Neural progenitor cell (in vitro differentiated cells): ENCODE data around the gene PRRT2. TPM values are rescaled to one million over a fixed set of nuclear protein-coding genes. Genes with fewer than 3 reads are reported as not detected.
"Not testable (repeated sequence)": the region's sequence is repeated elsewhere in the genome, so short reads cannot be mapped to it uniquely, and the experiment has no call there.

Experiments
- DNase-seq: peaks from one replicate; pipeline ENCODE4 v3.0.0-alpha.2; 2016; ENCODE audit warnings: low spot score
- H2AFZ ChIP-seq: fragments of 200-600 bp; sonication (generic); replicated peaks from 2 replicates; pipeline ENCODE4 v1.6.1; 2016; ENCODE audit warnings: antibody characterized with exemption
- H3F3A ChIP-seq: fragments of 200-600 bp; sonication (generic); 2 replicates; pipeline ENCODE4 v1.6.1; 2016; ENCODE audit warnings: antibody characterized with exemption, low read depth
- H3K27ac ChIP-seq: fragments of 200-600 bp; sonication (generic); 2 replicates; pipeline ENCODE4 v1.5.1; 2016; ENCODE audit warnings: mild to moderate bottlenecking
- H3K27me3 ChIP-seq: fragments of 200-600 bp; sonication (generic); 2 replicates; pipeline ENCODE4 v1.6.1; 2016; ENCODE audit warnings: mild to moderate bottlenecking, moderate library complexity
- H3K36me3 ChIP-seq: fragments of 200-600 bp; sonication (generic); 2 replicates; pipeline ENCODE4 v1.5.1; 2016
- H3K4me1 ChIP-seq: fragments of 200-600 bp; sonication (generic); 2 replicates; pipeline ENCODE4 v1.6.1; 2016; ENCODE audit warnings: mixed run types
- H3K4me2 ChIP-seq: fragments of 200-600 bp; sonication (generic); 2 replicates; pipeline ENCODE4 v1.6.1; 2016
- H3K4me3 ChIP-seq: fragments of 200-600 bp; sonication (generic); 2 replicates; pipeline ENCODE4 v1.5.1; 2016
- H3K79me2 ChIP-seq: fragments of 200-600 bp; sonication (generic); 2 replicates; pipeline ENCODE4 v1.6.1; 2016; ENCODE audit warnings: low read depth
- H3K9ac ChIP-seq: fragments of 200-600 bp; sonication (generic); 2 replicates; pipeline ENCODE4 v1.6.1; 2016
- H3K9me3 ChIP-seq: fragments of 200-600 bp; sonication (generic); 2 replicates; pipeline ENCODE4 v1.5.1; 2016; ENCODE audit warnings: low read depth
- H4K20me1 ChIP-seq: fragments of 200-600 bp; sonication (generic); 2 replicates; pipeline ENCODE4 v1.6.1; 2016; ENCODE audit warnings: low read depth
- H3K27ac Mint-ChIP-seq: 3 replicates; pipeline ENCODE4 v1.8.0; 2021; ENCODE audit warnings: mixed read lengths
- H3K27me3 Mint-ChIP-seq: 2 replicates; pipeline ENCODE4 v1.8.0; 2022; ENCODE audit warnings: low read depth, mild to moderate bottlenecking, inconsistent platforms, moderate library complexity, mixed read lengths; ENCODE audit not compliant: insufficient read depth
- H3K36me3 Mint-ChIP-seq: 3 replicates; pipeline ENCODE4 v1.8.0; 2021; ENCODE audit warnings: mixed read lengths
- H3K4me1 Mint-ChIP-seq: 3 replicates; pipeline ENCODE4 v1.8.0; 2021; ENCODE audit warnings: mixed read lengths
- H3K4me3 Mint-ChIP-seq: 3 replicates; pipeline ENCODE4 v1.8.0; 2021; ENCODE audit warnings: mild to moderate bottlenecking, moderate library complexity, mixed read lengths
- H3K9me3 Mint-ChIP-seq: 3 replicates; pipeline ENCODE4 v1.8.0; 2020; ENCODE audit warnings: mixed read lengths
- EZH2 ChIP-seq: fragments of 200-600 bp; sonication (generic); IDR thresholded peaks from 2 replicates; pipeline ENCODE4 v1.6.1; 2017; ENCODE audit warnings: antibody characterized with exemption, mild to moderate bottlenecking, moderate library complexity
- EZH2phosphoT487 ChIP-seq: fragments of 200-600 bp; sonication (generic); IDR thresholded peaks from 2 replicates; pipeline ENCODE4 v1.6.1; 2017; ENCODE audit warnings: antibody characterized with exemption
- total RNA-seq: library from RNA; depleted of rRNA; stranded (reverse); fragments of >200 nt; gene quantifications from 2 replicates; pipeline ENCODE4 v1.2.3, GENCODE V29; 2015; ENCODE audit warnings: low replicate concordance
- TF ChIP-seq, protein P1 (sequence below): fragments of 200-600 bp; sonication (generic); IDR thresholded peaks from 2 replicates; pipeline ENCODE4 v1.5.1; 2017; ENCODE audit warnings: antibody characterized with exemption, mild to moderate bottlenecking

The PRRT2 gene
- total RNA-seq, 1 donor from 2014 or later, result 23.5 TPM

DNA sequence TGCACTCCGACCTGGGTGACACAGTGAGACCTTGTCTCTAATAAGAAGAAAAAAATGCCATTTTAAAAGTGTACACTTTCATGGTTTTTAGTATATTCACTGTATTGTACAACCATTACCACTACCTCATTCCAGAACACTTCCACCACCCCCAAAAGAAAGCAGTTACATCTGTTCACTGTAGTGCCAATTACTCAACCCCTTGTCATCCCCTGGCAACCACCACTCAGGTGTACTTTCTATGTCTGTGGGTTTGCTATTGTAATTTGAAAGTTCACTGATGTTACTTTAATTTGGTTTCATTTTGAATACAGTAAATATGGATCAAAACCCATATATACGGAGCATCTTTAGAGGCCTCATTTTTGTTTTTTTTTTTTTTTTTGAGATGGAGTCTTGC lies 27.8 kb upstream of the PRRT2 start:
- H3K9me3 ChIP-seq, result no peaks in the 10 kb centered on the region
- no peak overlapping the region for H3K4me2 ChIP-seq
- Mint-ChIP-seq H3K4me3 (no peak overlapping the region), H3K27ac (no peak overlapping the region), H3K36me3 (no peaks in the 10 kb centered on the region), H3K4me1 (peaks cover 12% of the 10 kb centered on the region), H3K27me3 (peaks cover 13% of the 10 kb centered on the region), H3K9me3 (peaks cover 2% of the 10 kb centered on the region)
- no peaks in the 10 kb centered on the region for H4K20me1 ChIP-seq
- no peaks in the 10 kb centered on the region for H3K36me3 ChIP-seq
- TF ChIP-seq EZH2 (no peak), EZH2phosphoT487 (no peak)
- TF ChIP-seq, protein P1, sequence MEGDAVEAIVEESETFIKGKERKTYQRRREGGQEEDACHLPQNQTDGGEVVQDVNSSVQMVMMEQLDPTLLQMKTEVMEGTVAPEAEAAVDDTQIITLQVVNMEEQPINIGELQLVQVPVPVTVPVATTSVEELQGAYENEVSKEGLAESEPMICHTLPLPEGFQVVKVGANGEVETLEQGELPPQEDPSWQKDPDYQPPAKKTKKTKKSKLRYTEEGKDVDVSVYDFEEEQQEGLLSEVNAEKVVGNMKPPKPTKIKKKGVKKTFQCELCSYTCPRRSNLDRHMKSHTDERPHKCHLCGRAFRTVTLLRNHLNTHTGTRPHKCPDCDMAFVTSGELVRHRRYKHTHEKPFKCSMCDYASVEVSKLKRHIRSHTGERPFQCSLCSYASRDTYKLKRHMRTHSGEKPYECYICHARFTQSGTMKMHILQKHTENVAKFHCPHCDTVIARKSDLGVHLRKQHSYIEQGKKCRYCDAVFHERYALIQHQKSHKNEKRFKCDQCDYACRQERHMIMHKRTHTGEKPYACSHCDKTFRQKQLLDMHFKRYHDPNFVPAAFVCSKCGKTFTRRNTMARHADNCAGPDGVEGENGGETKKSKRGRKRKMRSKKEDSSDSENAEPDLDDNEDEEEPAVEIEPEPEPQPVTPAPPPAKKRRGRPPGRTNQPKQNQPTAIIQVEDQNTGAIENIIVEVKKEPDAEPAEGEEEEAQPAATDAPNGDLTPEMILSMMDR, result no peak
- H3K9ac ChIP-seq, result no peak overlapping the region
- peaks cover 6% of the 10 kb centered on the region for H3F3A ChIP-seq
- H3K27ac ChIP-seq, result no peak overlapping the region
- no peaks in the 10 kb centered on the region for H3K4me1 ChIP-seq
- no peak for DNase-seq
- peaks cover 3% of the 10 kb centered on the region for H3K27me3 ChIP-seq
- no peak overlapping the region for H3K4me3 ChIP-seq
- H3K79me2 ChIP-seq, result no peaks in the 10 kb centered on the region
- no peak overlapping the region for H2AFZ ChIP-seq

DNA sequence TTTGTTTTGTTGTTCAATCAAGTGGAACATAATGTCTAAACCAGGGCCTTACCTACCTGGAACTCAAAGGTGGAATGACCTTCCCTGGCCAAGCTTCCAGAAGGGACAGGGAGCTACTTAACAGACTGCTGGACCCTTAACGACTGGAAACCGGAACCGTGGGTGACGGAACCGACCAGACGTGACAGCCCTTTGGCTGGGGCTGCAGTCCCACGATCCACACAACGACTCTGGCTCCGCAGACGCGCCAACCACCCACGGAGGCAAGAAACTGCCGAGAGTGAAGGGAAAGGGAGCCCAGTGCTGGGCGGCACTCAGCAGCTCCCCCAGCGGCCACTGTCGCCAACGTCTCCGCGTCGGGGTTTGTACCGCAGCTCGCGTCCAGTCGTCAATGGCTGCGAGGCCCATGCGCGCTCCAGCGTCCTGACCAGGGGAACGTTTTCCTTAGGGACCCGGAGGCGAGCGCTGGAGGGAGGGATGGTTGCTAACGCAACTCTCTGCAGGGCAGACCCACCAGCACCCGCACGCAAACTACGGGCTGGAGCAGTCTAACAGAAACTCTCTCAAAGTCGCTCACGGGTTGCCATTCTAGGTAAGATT lies 27.0 kb upstream of the PRRT2 start:
- Histone ChIP-seq H3K27ac (no peak overlapping the region), H3K27me3 (no peaks in the 10 kb centered on the region), H2AFZ (peak overlapping the region; percentile 96), H3K9me3 (no peaks in the 10 kb centered on the region), H3F3A (peaks cover 11% of the 10 kb centered on the region), H3K9ac (no peak overlapping the region), H3K36me3 (no peaks in the 10 kb centered on the region), H3K4me1 (peaks cover 5% of the 10 kb centered on the region), H3K4me3 (peak overlapping the region; percentile 26), H3K79me2 (no peaks in the 10 kb centered on the region), H4K20me1 (no peaks in the 10 kb centered on the region), H3K4me2 (peak overlapping the region; percentile 65)
- Mint-ChIP-seq H3K4me3 (no peak overlapping the region), H3K4me1 (peaks cover 15% of the 10 kb centered on the region), H3K27me3 (peaks cover 13% of the 10 kb centered on the region), H3K9me3 (peaks cover 2% of the 10 kb centered on the region), H3K27ac (no peak overlapping the region), H3K36me3 (no peaks in the 10 kb centered on the region)
- TF ChIP-seq EZH2phosphoT487, result peak; percentile 47
- TF ChIP-seq, protein P1, result peak; percentile 84
- TF ChIP-seq EZH2, result no peak
- peak; percentile 90 for DNase-seq

DNA sequence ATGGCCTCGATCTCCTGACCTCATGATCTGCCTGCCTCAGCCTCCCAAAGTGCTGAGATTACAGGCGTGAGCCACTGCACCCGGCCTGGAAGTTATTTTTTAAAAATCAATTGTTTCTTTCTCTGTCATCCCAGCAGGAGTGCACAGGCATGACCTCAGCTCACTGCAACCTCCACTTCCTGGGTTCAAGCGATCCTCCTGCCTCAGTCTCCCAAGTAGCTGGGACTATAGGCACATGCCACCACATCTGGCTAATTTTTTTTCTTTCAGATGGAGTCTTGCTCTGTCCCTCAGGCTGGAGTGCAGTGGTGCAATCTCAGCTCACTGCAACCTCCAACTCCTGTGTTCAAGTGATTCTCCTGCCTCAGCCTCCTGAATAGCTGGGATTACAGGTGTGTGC lies 24.8 kb upstream of the PRRT2 start:
- not testable (repeated sequence) for H3K4me3 Mint-ChIP-seq, H3K27me3 ChIP-seq, H4K20me1 ChIP-seq, H3K27ac ChIP-seq, H3K9me3 ChIP-seq, H3K36me3 Mint-ChIP-seq, H3K9ac ChIP-seq, H3K9me3 Mint-ChIP-seq, H3K27ac Mint-ChIP-seq, H2AFZ ChIP-seq, H3K36me3 ChIP-seq, DNase-seq, H3K4me3 ChIP-seq, H3K27me3 Mint-ChIP-seq, H3K4me2 ChIP-seq
- H3K4me1 ChIP-seq, result peaks cover 12% of the 10 kb centered on the region
- H3K4me1 Mint-ChIP-seq, result peaks cover 24% of the 10 kb centered on the region
- peaks cover 14% of the 10 kb centered on the region for H3F3A ChIP-seq
- peaks cover 16% of the 10 kb centered on the region for H3K79me2 ChIP-seq

DNA sequence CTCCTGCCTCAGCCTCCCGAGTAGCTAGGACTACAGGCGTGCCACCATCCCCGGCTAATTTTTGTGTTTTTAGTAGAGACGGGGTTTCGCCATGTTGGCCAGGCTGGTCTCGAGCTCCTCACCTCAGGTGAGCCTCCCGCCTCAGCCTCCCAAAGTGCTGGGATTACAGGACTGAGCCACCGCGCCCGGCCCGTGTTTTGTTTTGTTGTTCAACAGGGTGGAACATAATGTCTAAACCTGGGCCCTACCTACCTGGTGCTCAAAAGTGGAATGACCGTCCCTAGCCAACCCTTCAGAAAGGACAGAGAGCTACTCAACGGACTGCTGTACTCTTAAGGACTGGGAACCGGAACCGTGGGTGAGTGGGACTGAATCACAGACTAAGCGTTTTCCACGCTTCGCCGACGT lies 22.2 kb upstream of the PRRT2 start:
- H3K9me3 Mint-ChIP-seq, result peaks cover 2% of the 10 kb centered on the region

More for the DNA sequence above, 22.2 kb upstream of the PRRT2 start:
- Histone ChIP-seq H3K9ac (peak overlapping the region; percentile 40), H3K79me2 (peaks cover 42% of the 10 kb centered on the region), H3K4me2 (peak overlapping the region; percentile 90), H3K9me3 (no peaks in the 10 kb centered on the region), H3K27ac (no peak overlapping the region), H4K20me1 (peaks cover 24% of the 10 kb centered on the region), H3K27me3 (no peaks in the 10 kb centered on the region), H3K36me3 (no peaks in the 10 kb centered on the region), H3K4me1 (peaks cover 18% of the 10 kb centered on the region), H2AFZ (peak overlapping the region; percentile 85), H3K4me3 (peak overlapping the region; percentile 95), H3F3A (peaks cover 14% of the 10 kb centered on the region)
- H3K4me3 Mint-ChIP-seq, result peak overlapping the region; percentile 97
- TF ChIP-seq EZH2 (no peak), EZH2phosphoT487 (no peak)
- TF ChIP-seq, protein P1, result no peak
- peaks cover 8% of the 10 kb centered on the region for H3K27me3 Mint-ChIP-seq
- no peak for DNase-seq
- peaks cover 9% of the 10 kb centered on the region for H3K36me3 Mint-ChIP-seq
- H3K27ac Mint-ChIP-seq, result peak overlapping the region; percentile 98
- peaks cover 35% of the 10 kb centered on the region for H3K4me1 Mint-ChIP-seq
